Fibroblast of pulmonary artery (primary cell): ENCODE measurements around the gene IGFALS.

Source experiments
- DNase-seq: peaks from one replicate; pipeline ENCODE4 v3.0.0-alpha.2; 2010; ENCODE audit warnings: low read depth
- H3K4me3 ChIP-seq: replicated peaks from 2 replicates; pipeline ENCODE4 v1.5.1; 2011; ENCODE audit warnings: low read depth, mild to moderate bottlenecking, control low read depth, low read length, moderate library complexity
- TF ChIP-seq, protein P1 (sequence below): IDR thresholded peaks from 2 replicates; pipeline ENCODE4 v1.5.1; 2011; ENCODE audit warnings: mild to moderate bottlenecking, control low read depth, low read length, inconsistent platforms; ENCODE audit errors: missing control alignments

The IGFALS gene

DNA sequence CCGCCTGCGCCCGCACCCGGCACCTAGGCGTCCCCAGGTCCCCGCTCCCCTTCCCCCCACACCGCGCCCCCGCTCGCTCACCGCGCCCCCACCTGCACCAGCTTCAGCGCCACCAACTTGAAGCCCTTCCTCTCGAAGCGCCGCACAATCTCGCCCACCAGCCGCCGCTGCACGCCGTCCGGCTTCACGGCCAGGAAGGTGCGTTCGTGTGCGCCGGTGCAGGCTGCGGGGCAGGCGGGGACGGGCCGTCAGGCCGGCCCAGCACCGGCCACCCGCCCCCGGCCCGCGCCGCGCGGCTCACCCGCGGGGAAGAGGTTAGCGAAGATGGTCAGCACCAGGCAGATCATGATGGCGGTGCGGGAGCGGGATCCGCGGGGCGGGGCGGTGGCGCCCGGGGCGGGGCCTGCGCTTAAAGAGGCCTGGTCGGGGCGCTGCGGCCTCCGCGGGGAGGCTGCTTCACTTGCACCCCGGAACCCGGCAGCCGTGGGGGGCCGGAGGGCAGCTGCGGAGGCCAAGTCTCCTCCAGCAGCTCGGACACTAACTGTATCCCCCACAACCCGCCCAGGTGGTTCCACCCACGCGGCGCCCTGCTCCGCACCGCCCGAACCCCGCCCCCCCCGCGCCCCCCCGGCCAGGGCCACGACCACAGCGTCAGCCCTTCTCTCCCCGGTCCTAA, 22.2 kb downstream of the IGFALS start, which contains the start of gene NME3:
NME3 (minus strand) TSS at position 356 of the 676 bp plus-strand sequence; CDS start at position 347, 9 bp downstream.
- H3K4me3 ChIP-seq, result peak within 1 kb of the TSS; percentile 74
- peak; percentile 59 for DNase-seq

DNA sequence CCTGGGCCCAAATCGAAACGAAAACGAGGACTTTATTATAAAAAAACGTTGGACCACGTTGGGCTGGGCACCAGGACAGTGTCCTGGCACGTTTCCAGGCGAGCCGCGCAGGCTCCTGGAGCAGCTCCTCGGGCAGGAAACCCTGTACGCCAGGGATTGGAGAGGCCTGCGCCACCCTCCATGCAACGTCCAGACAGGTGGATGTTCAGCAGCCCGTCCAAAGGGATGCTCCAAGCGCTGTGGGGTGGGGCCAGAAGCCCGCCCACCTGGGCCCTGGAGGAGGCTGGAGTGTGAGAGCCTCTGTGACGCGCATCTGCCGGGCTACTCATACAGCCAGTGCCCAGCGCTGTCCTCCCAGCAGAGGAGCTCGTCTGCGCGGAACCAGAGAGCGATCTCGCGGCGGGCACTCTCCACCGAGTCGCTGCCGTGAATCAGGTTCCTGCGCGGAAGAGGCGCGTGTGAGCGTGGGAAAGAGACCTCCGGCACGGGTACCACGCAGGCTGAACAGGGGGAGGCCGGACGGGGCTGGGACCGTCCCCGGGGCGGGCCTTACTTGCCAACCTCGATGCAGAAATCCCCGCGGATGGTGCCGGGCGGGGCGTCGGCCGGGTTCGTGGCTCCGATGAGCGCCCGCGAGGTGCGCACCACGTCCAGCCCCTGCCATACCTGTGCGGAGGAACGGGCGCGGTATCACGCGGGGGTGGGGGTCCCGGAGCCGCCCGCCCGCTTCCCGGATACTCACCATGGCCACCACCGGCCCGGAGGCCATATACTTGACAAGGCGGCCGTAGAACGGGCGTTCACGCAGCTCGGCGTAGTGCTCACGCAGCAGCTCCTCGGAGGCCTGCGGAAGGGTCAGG, 22.9 kb downstream of the IGFALS start:
- peak; percentile 46 for DNase-seq
- TF ChIP-seq, protein P1, sequence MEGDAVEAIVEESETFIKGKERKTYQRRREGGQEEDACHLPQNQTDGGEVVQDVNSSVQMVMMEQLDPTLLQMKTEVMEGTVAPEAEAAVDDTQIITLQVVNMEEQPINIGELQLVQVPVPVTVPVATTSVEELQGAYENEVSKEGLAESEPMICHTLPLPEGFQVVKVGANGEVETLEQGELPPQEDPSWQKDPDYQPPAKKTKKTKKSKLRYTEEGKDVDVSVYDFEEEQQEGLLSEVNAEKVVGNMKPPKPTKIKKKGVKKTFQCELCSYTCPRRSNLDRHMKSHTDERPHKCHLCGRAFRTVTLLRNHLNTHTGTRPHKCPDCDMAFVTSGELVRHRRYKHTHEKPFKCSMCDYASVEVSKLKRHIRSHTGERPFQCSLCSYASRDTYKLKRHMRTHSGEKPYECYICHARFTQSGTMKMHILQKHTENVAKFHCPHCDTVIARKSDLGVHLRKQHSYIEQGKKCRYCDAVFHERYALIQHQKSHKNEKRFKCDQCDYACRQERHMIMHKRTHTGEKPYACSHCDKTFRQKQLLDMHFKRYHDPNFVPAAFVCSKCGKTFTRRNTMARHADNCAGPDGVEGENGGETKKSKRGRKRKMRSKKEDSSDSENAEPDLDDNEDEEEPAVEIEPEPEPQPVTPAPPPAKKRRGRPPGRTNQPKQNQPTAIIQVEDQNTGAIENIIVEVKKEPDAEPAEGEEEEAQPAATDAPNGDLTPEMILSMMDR, result no peak
- peak overlapping the region; percentile 74 for H3K4me3 ChIP-seq

More for the DNA sequence above, 22.2 kb downstream of the IGFALS start, which contains the start of gene NME3:
- TF ChIP-seq, protein P1, result no peak

- DNase-seq, result no peak
- TF ChIP-seq, protein P1, result no peak
- peak overlapping the region; percentile 74 for H3K4me3 ChIP-seq
These were observed 23.9 kb downstream of the IGFALS start for GRCh38 chr16:1769402-1770300.

- no peak for DNase-seq
- TF ChIP-seq, protein P1, result no peak
- no peak overlapping the region for H3K4me3 ChIP-seq
These were observed 24.6 kb downstream of the IGFALS start for GRCh38 chr16:1768767-1769401.

DNA sequence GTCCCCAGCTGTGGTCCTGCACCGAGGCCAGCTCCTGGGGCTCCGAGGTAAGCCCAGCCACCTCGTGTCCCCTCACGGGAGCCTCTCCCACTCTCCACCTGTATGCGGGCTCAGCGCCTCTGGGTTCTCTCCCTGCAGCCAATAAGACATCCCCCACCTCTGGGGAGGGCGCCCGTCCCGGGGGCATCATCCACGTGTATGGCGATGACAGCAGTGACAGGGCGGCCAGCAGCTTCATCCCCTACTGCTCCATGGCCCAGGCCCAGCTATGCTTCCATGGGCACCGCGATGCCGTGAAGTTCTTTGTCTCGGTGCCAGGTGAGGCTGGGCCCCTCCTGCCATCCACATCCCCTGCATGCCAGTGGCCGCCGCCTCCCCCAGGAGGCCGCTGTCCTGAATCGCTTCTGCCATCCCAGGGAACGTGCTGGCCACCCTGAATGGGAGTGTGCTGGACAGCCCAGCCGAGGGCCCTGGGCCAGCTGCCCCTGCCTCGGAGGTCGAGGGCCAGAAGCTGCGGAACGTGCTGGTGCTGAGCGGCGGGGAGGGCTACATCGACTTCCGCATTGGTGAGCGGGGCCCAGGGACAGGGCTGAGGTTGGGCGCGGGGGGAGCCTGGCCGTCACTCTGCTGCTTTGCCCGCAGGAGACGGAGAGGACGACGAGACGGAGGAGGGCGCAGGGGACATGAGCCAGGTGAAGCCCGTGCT, 25.3 kb downstream of the IGFALS start:
- TF ChIP-seq, protein P1, result no peak
- no peak for DNase-seq
- H3K4me3 ChIP-seq, result no peak overlapping the region
